Psoas muscle (tissue), 8 donors: ENCODE measurements around the gene SLC41A2. TPM values are rescaled to one million over a fixed set of nuclear protein-coding genes. Genes with fewer than 3 reads are reported as not detected.

Experiments
- ATAC-seq, 4 donors: fragments of 200-7000 bp; cut with Tn5 transposase; one replicate each; pipeline ENCODE4 v1.9.1; 2020; ENCODE audit warnings: moderate library complexity in 3 of 4, mild to moderate bottlenecking in 2 of 4
- DNase-seq, 2 donors: peaks; one replicate each; pipeline ENCODE4 v3.0.0-alpha.2; 2020
- H3K27ac ChIP-seq: fragments of 200-600 bp; one replicate; pipeline ENCODE4 v1.8.0; 2022
- H3K27me3 ChIP-seq, 3 donors: fragments of 200-600 bp in 1 of 3; one replicate each; pipeline versions ENCODE4 v1.6.1 to v1.8.0; 2013 to 2022; ENCODE audit warnings: low read length in 2 of 3, mild to moderate bottlenecking in 2 of 3, moderate library complexity in 1 of 3; ENCODE audit not compliant: insufficient read depth in 3 of 3
- H3K36me3 ChIP-seq, 2 donors: fragments of 200-600 bp in 1 of 2; one replicate each; pipeline versions ENCODE4 v1.6.1 to v1.8.0; 2013 to 2022; ENCODE audit warnings: low read depth in 1 of 2, mild to moderate bottlenecking in 1 of 2, moderate library complexity in 1 of 2; ENCODE audit not compliant: insufficient read depth in 1 of 2
- H3K4me1 ChIP-seq: fragments of 200-600 bp; one replicate; pipeline ENCODE4 v1.8.0; 2022
- H3K4me3 ChIP-seq: fragments of 200-600 bp; one replicate; pipeline ENCODE4 v1.8.0; 2022; ENCODE audit warnings: mild to moderate bottlenecking
- H3K9me3 ChIP-seq: fragments of 200-600 bp; one replicate; pipeline ENCODE4 v1.8.0; 2022
- WGBS, 3 donors: extraction: QIAGEN DNeasy Blood & Tissue Kit; methylation state at CpG; one replicate each; pipeline versions ENCODE4 v1.1.6 to v1.1.7; 2013; 5-methylcytosine and 5-hydroxymethylcytosine counted together
- intact Hi-C, 2 donors: fragments of 100-400 bp; cut with DNase I; formaldehyde crosslinking; loops; one replicate each; pipeline versions ENCODE4 v1.11.0 to v1.14.2; 2022
- long read RNA-seq, 2 donors: library from polyadenylated mRNA; unstranded; transcript quantifications; one replicate each; pipeline ENCODE4 v2.0.0, GENCODE V29; 2021
- polyA plus RNA-seq, 3 donors: library from polyadenylated mRNA; stranded (reverse); fragments of 200-250 nt; gene quantifications; one replicate each; pipeline ENCODE4 v1.2.3, GENCODE V29; 2013
- total RNA-seq, 4 donors: library from RNA; stranded (reverse); fragmentation: NEBNext Ultra II Directional in 2 of 4; extraction: Animal tissue kit (Norgen Biotek cat#: 25700) in 2 of 4; gene quantifications; one replicate each; pipeline versions ENCODE4 v1.2.1 to v1.2.4, GENCODE V29; 2021 to 2023
- TF ChIP-seq, protein P1 (sequence below): fragments of 200-600 bp; IDR thresholded peaks from one replicate; pipeline ENCODE4 v1.8.0; 2022; ENCODE audit warnings: antibody characterized with exemption
- donor health status: healthy with polysubstance abuse.
- donor health status: DM: no; HTN: no; CAD: no; lungs with moderate emphysema.
- donor health status: Bipolar disorder and iron deficiency.
- donor health status: healthy.
- donor health status: DM: yes; HTN: yes; CAD: no.
- donor health status: DM: no; HTN: no; CAD: no.
- donor health status: DM: no; HTN: no; CAD: no.
- donor health status: DM: yes; HTN: yes; CAD: no.

SLC41A2 gene, protein sequence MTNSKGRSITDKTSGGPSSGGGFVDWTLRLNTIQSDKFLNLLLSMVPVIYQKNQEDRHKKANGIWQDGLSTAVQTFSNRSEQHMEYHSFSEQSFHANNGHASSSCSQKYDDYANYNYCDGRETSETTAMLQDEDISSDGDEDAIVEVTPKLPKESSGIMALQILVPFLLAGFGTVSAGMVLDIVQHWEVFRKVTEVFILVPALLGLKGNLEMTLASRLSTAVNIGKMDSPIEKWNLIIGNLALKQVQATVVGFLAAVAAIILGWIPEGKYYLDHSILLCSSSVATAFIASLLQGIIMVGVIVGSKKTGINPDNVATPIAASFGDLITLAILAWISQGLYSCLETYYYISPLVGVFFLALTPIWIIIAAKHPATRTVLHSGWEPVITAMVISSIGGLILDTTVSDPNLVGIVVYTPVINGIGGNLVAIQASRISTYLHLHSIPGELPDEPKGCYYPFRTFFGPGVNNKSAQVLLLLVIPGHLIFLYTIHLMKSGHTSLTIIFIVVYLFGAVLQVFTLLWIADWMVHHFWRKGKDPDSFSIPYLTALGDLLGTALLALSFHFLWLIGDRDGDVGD
- total RNA-seq (1 to 10 TPM in 1 of 4 donors, under 1 TPM in 3; 0.62 to 2.3 (median 0.78) TPM), polyA plus RNA-seq (under 1 TPM; 0.17 to 0.30 (median 0.22) TPM)
- long read RNA-seq, donor 1, result 0 reads
- long read RNA-seq, donor 2, partial matches to known transcripts, result 0 of 1 reads
- long read RNA-seq, donor 2, other reads (novel, unspliced or antisense), result 1 of 1 reads

DNA sequence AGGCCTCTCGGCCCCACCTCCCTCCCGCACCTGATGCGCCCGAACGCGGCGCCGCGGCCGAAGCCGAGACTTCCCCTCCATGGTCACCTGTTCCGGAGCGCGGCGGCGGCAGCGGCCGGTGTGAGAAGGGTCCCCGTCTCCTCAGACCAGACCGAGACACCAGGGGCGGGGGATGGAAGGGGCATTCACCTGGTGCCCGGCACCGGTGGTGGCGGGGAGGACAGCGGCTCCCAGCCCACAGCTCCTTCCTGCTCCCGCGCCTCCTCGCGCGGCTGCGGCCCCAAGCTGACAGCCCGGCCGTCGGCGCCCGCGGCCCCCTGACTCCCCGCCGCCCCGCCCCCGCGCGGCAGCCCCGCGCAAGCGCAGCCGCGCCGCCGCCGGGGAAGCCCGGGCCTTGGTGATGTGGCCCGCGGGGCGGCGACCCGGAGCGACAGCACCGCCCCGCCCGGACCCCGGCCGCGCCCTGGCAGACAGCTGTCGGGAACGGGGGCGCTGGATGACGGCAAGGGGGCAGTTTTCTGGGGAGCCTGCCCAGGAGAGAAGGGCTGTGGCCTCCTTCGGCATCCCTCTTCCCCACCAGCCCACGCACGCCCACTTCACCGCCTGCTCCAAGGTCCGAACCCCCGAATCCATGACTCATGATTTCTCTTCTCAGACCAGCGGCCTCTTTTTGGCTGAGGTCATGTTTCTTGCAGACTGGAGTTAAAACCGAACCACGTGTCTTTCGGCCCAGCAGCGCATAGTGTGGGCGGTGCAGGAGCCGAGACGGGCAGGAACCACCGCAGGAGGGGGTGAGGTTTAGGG is at the start of gene SLC41A2:
SLC41A2 (minus strand) TSS at position 290 of the 804 bp plus-strand sequence. CDS start 29,763 bp downstream, outside the sequence.
- 0 to 1% (median 0%) methylated on average over 52 to 83 of the region's 83 CpGs for WGBS, 3 donors

DNA sequence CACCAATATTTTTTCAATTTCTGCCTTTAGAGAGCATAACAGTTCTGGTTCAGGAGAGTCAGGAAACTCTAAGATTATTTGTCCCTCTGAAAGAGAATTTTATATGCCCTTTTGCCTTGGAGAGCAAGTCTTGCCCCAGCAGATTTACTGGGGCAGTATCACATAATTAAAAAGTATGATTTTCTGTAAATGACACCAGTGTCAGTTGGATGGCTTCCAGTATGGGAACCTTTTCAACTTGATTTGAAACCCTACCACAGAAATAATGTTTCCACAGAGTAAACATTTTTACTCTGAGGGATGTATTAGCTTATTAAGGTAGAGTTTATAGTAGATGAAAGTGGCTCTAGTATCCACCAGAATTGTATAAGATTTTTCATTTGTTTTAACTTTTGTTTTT is 43.4 kb upstream of the SLC41A2 start:
- TF ChIP-seq, protein P1, sequence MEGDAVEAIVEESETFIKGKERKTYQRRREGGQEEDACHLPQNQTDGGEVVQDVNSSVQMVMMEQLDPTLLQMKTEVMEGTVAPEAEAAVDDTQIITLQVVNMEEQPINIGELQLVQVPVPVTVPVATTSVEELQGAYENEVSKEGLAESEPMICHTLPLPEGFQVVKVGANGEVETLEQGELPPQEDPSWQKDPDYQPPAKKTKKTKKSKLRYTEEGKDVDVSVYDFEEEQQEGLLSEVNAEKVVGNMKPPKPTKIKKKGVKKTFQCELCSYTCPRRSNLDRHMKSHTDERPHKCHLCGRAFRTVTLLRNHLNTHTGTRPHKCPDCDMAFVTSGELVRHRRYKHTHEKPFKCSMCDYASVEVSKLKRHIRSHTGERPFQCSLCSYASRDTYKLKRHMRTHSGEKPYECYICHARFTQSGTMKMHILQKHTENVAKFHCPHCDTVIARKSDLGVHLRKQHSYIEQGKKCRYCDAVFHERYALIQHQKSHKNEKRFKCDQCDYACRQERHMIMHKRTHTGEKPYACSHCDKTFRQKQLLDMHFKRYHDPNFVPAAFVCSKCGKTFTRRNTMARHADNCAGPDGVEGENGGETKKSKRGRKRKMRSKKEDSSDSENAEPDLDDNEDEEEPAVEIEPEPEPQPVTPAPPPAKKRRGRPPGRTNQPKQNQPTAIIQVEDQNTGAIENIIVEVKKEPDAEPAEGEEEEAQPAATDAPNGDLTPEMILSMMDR, result no peak
- no peak for ATAC-seq
- no peak for DNase-seq
- peaks cover 4 to 74% of the 10 kb centered on the region in 2 donors for H3K36me3 ChIP-seq
- H3K4me3 ChIP-seq, result no peak overlapping the region
- H3K9me3 ChIP-seq, result no peaks in the 10 kb centered on the region
- H3K27ac ChIP-seq, result no peak overlapping the region
- H3K4me1 ChIP-seq, result peaks cover 7% of the 10 kb centered on the region
- H3K27me3 ChIP-seq, result no peaks in the 10 kb centered on the region
- intact Hi-C loops, result no loop called here

More for the DNA sequence above, at the start of gene SLC41A2:
- Histone ChIP-seq H3K9me3 (no peaks in the 10 kb centered on the region), H3K36me3 (no peaks in the 10 kb centered on the region), H3K4me1 (peaks cover 7% of the 10 kb centered on the region), H3K4me3 (peak within 1 kb of the TSS; percentile 75), H3K27ac (peak within 1 kb of the TSS; percentile 41), H3K27me3 (peaks cover 2 to 31% (median 4%) of the 10 kb centered on the region in 3 donors)
- intact Hi-C loops, result no loop called here
- ATAC-seq (peak; percentile 77 to 89 (median 87)), DNase-seq (peak; percentile 76 to 77)
- TF ChIP-seq, protein P1, result peak; percentile 52

DNA sequence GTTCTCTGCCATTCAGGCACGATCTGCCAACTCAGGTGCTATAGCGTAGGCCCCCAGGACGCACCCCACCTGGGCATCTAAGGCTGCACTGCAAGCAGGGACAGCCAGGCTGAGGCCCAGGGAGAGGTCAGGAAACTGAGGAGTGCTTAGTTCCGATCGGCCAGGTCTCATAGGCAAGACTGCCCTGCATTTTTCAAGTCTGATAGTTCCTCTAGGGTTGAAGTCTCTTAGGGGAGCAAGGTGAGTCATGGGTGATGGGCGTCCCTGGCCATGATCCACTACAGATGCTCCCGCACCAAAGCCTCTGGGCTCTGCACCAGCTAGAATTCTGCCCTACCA is 41.2 kb upstream of the SLC41A2 start:
- 72 to 98% (median 83%) methylated on average over 7 of the region's 7 CpGs for WGBS, 3 donors

More for the DNA sequence above, 41.2 kb upstream of the SLC41A2 start:
- no peak for DNase-seq
- ATAC-seq, result no peak
- Histone ChIP-seq H3K4me1 (peaks cover 7% of the 10 kb centered on the region), H3K27me3 (no peaks in the 10 kb centered on the region), H3K27ac (no peak overlapping the region), H3K9me3 (no peaks in the 10 kb centered on the region), H3K36me3 (peaks cover 4 to 85% of the 10 kb centered on the region in 2 donors), H3K4me3 (no peak overlapping the region)
- intact Hi-C loops, result no loop called here
- TF ChIP-seq, protein P1, result no peak
